Caco-2 (cell line): ENCODE measurements around the gene DLGAP3. TPM values are rescaled to one million over a fixed set of nuclear protein-coding genes. Genes with fewer than 3 reads are reported as not detected.

Experiments used
- BruUV-seq: library from RNA; stranded (reverse); fragments of 400-500 nt; replicated peaks from 2 replicates; lab custom pipeline; 2021; lab: Mats Ljungman, UMichigan
- CTCF ChIA-PET: fragments of 300-600 bp; sonication (Branson Sonifier 250); formaldehyde crosslinking; loops from one replicate; lab custom pipeline; 2022; ENCODE audit warnings: antibody characterized with exemption; lab: Charles Lee
- POLR2A ChIA-PET: fragments of 300-600 bp; sonication (Branson Sonifier 250); formaldehyde crosslinking; loops from one replicate; lab custom pipeline; 2022; ENCODE audit warnings: antibody characterized with exemption; lab: Charles Lee
- DNase-seq, 2 experiments: peaks; one replicate each; pipeline versions ENCODE4 v3.0.0 to v3.0.0-alpha.2; 2020 to 2022
- H3K27me3 ChIP-seq: replicated peaks from 2 replicates; pipeline ENCODE4 v1.6.0; 2011; ENCODE audit warnings: low read length; ENCODE audit not compliant: control insufficient read depth, insufficient read depth
- H3K36me3 ChIP-seq: 2 replicates; pipeline ENCODE4 v1.5.1; 2011; ENCODE audit warnings: low read length; ENCODE audit not compliant: control insufficient read depth, insufficient read depth
- H3K4me1 ChIP-seq: fragments of 250-450 bp; sonication (Bioruptor Pico); 2 replicates; pipeline ENCODE4 v1.5.1; 2020; ENCODE audit warnings: mild to moderate bottlenecking
- H3K4me3 ChIP-seq: 2 replicates; pipeline ENCODE4 v1.5.1; 2011; ENCODE audit warnings: low read depth, mild to moderate bottlenecking, control low read depth, low read length
- H3K9me3 ChIP-seq: fragments of 250-450 bp; sonication (Bioruptor Pico); 2 replicates; pipeline ENCODE4 v1.5.1; 2020; ENCODE audit warnings: mild to moderate bottlenecking, moderate library complexity
- H3K27ac Mint-ChIP-seq: one replicate; pipeline ENCODE4 v1.8.0; 2022; ENCODE audit warnings: mixed read lengths; ENCODE audit not compliant: unreplicated experiment
- H3K27me3 Mint-ChIP-seq: one replicate; pipeline ENCODE4 v1.8.0; 2022; ENCODE audit warnings: mixed read lengths; ENCODE audit not compliant: insufficient read depth, unreplicated experiment
- H3K36me3 Mint-ChIP-seq: one replicate; pipeline ENCODE4 v1.8.0; 2022; ENCODE audit warnings: mild to moderate bottlenecking, mixed read lengths; ENCODE audit not compliant: insufficient read depth, unreplicated experiment
- H3K4me1 Mint-ChIP-seq: one replicate; pipeline ENCODE4 v1.8.0; 2022; ENCODE audit warnings: low read depth, mixed read lengths; ENCODE audit not compliant: unreplicated experiment
- H3K4me3 Mint-ChIP-seq: one replicate; pipeline ENCODE4 v1.8.0; 2022; ENCODE audit warnings: mild to moderate bottlenecking, moderate library complexity, mixed read lengths; ENCODE audit not compliant: unreplicated experiment
- H3K9me3 Mint-ChIP-seq: one replicate; pipeline ENCODE4 v1.8.0; 2022; ENCODE audit warnings: mixed read lengths; ENCODE audit not compliant: unreplicated experiment
- intact Hi-C: fragments of 100-400 bp; cut with micrococcal nuclease; formaldehyde crosslinking; loops from one replicate; pipeline ENCODE4 v1.10.0; 2022; ENCODE audit not compliant: unreplicated experiment
- total RNA-seq: library from RNA; stranded (reverse); gene quantifications from 2 replicates; pipeline ENCODE4 v1.2.3, GENCODE V29; 2022
- TF ChIP-seq, protein P1 (sequence below), 2 experiments: fragments of 200-600 bp in 1 of 2; IDR thresholded peaks; 1 replicate in 1 of 2; 2 replicates in 1 of 2; pipeline versions ENCODE4 v1.5.1 to v1.8.0; 2011 to 2022; ENCODE audit warnings: antibody characterized with exemption in 1 of 2, control low read depth in 1 of 2, inconsistent platforms in 1 of 2, low read depth in 1 of 2, low read length in 1 of 2, mild to moderate bottlenecking in 1 of 2, moderate library complexity in 1 of 2; ENCODE audit not compliant: insufficient read depth in 1 of 2, severe bottlenecking in 1 of 2, unreplicated experiment in 1 of 2

DLGAP3 gene
- total RNA-seq, 1 experiment from 2014 or later: 0.16 TPM

DNA sequence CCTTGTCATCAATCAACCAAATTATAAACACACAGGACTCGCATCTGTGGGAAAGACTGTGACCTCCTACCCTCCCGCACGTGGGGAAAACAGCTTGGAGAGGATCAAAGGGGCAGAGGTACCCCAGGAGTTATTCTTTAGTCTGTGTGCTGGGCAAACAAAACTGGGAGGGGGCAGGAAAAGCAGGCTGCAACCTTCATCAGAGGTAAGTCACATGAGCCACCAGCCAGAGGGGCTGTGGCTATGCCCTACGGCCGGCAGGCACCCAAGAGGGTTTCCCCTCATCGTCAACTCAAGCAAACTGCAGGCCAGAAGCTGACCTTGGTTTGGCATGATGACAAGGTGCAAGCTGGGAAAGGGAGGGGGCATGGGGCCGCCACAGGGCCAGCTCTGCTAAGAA is 82.4 kb downstream of the DLGAP3 start:
- TF ChIP-seq, protein P1, sequence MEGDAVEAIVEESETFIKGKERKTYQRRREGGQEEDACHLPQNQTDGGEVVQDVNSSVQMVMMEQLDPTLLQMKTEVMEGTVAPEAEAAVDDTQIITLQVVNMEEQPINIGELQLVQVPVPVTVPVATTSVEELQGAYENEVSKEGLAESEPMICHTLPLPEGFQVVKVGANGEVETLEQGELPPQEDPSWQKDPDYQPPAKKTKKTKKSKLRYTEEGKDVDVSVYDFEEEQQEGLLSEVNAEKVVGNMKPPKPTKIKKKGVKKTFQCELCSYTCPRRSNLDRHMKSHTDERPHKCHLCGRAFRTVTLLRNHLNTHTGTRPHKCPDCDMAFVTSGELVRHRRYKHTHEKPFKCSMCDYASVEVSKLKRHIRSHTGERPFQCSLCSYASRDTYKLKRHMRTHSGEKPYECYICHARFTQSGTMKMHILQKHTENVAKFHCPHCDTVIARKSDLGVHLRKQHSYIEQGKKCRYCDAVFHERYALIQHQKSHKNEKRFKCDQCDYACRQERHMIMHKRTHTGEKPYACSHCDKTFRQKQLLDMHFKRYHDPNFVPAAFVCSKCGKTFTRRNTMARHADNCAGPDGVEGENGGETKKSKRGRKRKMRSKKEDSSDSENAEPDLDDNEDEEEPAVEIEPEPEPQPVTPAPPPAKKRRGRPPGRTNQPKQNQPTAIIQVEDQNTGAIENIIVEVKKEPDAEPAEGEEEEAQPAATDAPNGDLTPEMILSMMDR (IDR thresholded peaks at IDR 0.05; ENCODE audit: insufficient read depth in 1 of 2, low read depth in 1 of 2, low read length in 1 of 2, severe bottlenecking in 1 of 2, unreplicated experiment in 1 of 2): no peak

DNA sequence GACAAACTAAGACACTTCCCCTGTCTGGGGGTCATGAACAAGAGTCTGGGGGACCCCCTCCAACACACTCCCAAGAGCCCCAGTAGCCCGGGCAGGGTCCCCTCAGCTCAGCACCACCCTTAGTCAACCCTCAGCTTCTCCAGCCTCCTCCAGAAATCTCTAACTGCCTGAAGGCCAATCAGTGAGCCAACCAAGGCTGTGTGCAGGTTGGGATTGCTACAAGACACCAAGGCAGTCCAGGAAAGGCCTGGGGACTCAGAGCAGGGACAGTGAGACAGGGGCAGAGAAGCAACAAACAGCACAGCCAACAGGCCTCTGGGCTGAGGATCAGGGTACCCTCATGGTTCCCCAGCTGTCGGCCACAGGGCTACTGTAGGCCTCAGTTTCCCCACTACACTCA is 83.2 kb downstream of the DLGAP3 start:
- H3K36me3 Mint-ChIP-seq: peaks cover 6% of the 10 kb centered on the region
- BruUV-seq: no TSS peak
- Histone ChIP-seq H3K4me3 (no peak overlapping the region), H3K4me1 (peaks cover 16% of the 10 kb centered on the region; the same call in 1 of the 2 replicates), H3K9me3 (no peaks in the 10 kb centered on the region), H3K36me3 (no peaks in the 10 kb centered on the region), H3K27me3 (no peaks in the 10 kb centered on the region)
- H3K27ac Mint-ChIP-seq: no peak overlapping the region
- peaks cover 5% of the 10 kb centered on the region for H3K4me1 Mint-ChIP-seq
- CTCF ChIA-PET: no interaction called here
- no peaks in the 10 kb centered on the region for H3K9me3 Mint-ChIP-seq
- intact Hi-C loops: no loop called here
- no peak overlapping the region for H3K4me3 Mint-ChIP-seq
- no peaks in the 10 kb centered on the region for H3K27me3 Mint-ChIP-seq
- POLR2A ChIA-PET: interaction anchor here (0.6 kb wide), 1 partner anchor 14 kb away, joined by 6 read pairs; no protein-coding TSS in a partner anchor
- no peak for DNase-seq
- TF ChIP-seq, protein P1 (IDR thresholded peaks at IDR 0.05; ENCODE audit: insufficient read depth in 1 of 2, low read depth in 1 of 2, low read length in 1 of 2, severe bottlenecking in 1 of 2, unreplicated experiment in 1 of 2): no peak

More for the DNA sequence above, 82.4 kb downstream of the DLGAP3 start:
- ChIA-PET CTCF (interaction anchor here (0.5 kb wide), 1 partner anchor 1413 kb away, joined by 3 read pairs; no protein-coding TSS in a partner anchor), POLR2A (interaction anchor here (0.6 kb wide), 1 partner anchor 921 kb away, joined by 3 read pairs; no protein-coding TSS in a partner anchor)
- intact Hi-C loops: no loop called here
- H3K4me1 Mint-ChIP-seq: peaks cover 5% of the 10 kb centered on the region
- H3K4me3 ChIP-seq: no peak overlapping the region
- H3K4me3 Mint-ChIP-seq: no peak overlapping the region
- no peak for DNase-seq
- H3K27ac Mint-ChIP-seq: no peak overlapping the region
- H3K36me3 Mint-ChIP-seq: peaks cover 6% of the 10 kb centered on the region
- no peaks in the 10 kb centered on the region for H3K9me3 Mint-ChIP-seq
- no TSS peak for BruUV-seq
- H3K4me1 ChIP-seq: peaks cover 16% of the 10 kb centered on the region; the same call in 1 of the 2 replicates
- H3K27me3 ChIP-seq: no peaks in the 10 kb centered on the region
- no peaks in the 10 kb centered on the region for H3K27me3 Mint-ChIP-seq
- no peaks in the 10 kb centered on the region for H3K9me3 ChIP-seq
- no peaks in the 10 kb centered on the region for H3K36me3 ChIP-seq

DNA sequence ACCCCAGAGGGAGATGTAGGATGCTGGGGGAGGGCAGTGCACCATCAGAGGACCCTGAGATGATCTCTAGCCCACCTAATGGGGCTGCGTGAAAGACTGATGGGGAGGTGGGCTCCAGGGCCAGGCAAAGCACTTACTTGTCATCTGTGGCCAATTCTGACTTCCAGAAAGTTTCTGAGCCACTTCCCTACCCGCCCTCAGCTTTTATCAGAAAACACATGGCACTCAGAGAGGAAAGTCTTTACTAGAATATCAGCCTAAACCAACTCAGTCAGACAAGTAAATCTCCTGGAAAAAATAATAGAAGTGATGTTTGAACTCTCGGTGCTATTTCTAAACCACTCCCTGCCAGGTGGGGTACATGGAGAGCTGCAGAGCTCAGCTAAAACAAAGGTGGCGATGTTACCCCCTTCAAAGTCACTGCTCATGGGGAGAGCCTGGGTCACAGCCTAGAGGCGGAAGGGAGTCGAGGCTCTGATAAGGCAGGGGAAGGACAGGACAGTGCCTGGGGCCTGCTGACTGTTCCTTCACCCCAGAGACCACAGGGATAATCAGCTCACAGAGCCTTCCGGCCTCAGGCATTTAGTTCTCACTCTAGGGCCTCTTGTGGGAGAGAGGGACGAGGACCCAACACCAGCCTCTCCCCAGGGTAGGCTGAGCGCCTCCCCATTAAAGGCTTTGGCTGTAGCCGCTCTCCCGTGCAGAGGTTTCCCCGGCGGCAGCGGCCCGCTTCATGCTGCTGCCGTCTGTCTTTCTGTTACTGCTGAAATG is 84.1 kb downstream of the DLGAP3 start:
- no peaks in the 10 kb centered on the region for H3K27me3 ChIP-seq
- intact Hi-C loops: no loop called here
- no TSS peak for BruUV-seq
- TF ChIP-seq, protein P1 (IDR thresholded peaks at IDR 0.05; ENCODE audit: insufficient read depth in 1 of 2, low read depth in 1 of 2, low read length in 1 of 2, severe bottlenecking in 1 of 2, unreplicated experiment in 1 of 2): no peak
- Mint-ChIP-seq H3K36me3 (no peaks in the 10 kb centered on the region), H3K4me1 (peaks cover 5% of the 10 kb centered on the region), H3K4me3 (no peak overlapping the region), H3K27ac (no peak overlapping the region), H3K27me3 (no peaks in the 10 kb centered on the region), H3K9me3 (no peaks in the 10 kb centered on the region)
- peaks cover 16% of the 10 kb centered on the region; the same call in 1 of the 2 replicates for H3K4me1 ChIP-seq
- CTCF ChIA-PET: interaction anchor here (0.6 to 1.6 kb wide), 4 partner anchors 8 to 103 kb away, joined by 3 to 5 read pairs (median 3); no protein-coding TSS in a partner anchor
- no peak overlapping the region for H3K4me3 ChIP-seq
- no peaks in the 10 kb centered on the region for H3K9me3 ChIP-seq
- POLR2A ChIA-PET: no interaction called here
- H3K36me3 ChIP-seq: no peaks in the 10 kb centered on the region
- DNase-seq: no peak
